ENCODE results near the gene CAMK2D.

GRCh38 chr4:113785781-113786180, 24.2 kb upstream of the CAMK2D start:
- no peak for TF ChIP-seq CTCF (conservative IDR thresholded peaks at IDR 0.05 in 1 of 2, IDR thresholded peaks at IDR 0.05 in 1 of 2; ENCODE audit: low read depth in 1 of 2, low read length in 2 of 2)
- no peak for TF ChIP-seq EZH2 (IDR thresholded peaks at IDR 0.05; ENCODE audit: low read length, missing control alignments)

All from fibroblast of lung (primary cell).